Pulmonary artery endothelial cell (primary cell): Measurements from ENCODE around the gene NARF. TPM values are rescaled to one million over a fixed set of nuclear protein-coding genes. Genes with fewer than 3 reads are reported as not detected.
A peak's percentile ranks its signal among the peaks of the same experiment; 100 is the strongest.
"Not testable (repeated sequence)": the region's sequence is repeated elsewhere in the genome, so short reads cannot be mapped to it uniquely, and the experiment has no call there.

Experiments
- DNase-seq: peaks from one replicate; pipeline ENCODE4 v3.0.0-alpha.2; 2011; ENCODE audit warnings: low read depth, low spot score
- total RNA-seq: library from RNA; depleted of rRNA; stranded (reverse); fragments of >200 nt; gene quantifications from 2 replicates; pipeline ENCODE4 v1.2.3, GENCODE V29; 2014

NARF gene
- total RNA-seq, 1 donor from 2014 or later = 51.4 TPM

DNA sequence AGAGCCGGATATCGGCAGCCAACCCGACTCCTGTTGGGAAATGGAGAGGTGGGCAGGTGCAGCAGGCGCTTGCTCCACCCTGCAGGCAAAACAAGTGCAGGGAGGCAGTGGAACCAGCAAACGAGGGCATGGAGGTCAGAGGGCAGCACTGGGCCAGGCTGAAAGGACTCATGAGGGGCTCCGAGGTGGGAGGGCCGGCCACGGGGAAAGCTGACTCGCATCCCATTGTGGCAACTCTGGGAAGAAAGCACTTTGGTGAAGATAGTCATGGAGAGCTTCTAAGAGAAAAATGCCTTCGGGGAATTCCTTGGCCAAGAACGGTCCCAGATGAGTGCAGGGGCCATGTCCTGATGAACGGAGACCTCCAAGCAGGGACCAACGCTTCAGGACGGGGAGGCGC, 12.4 kb upstream of the NARF start:
- DNase-seq = no peak

DNA sequence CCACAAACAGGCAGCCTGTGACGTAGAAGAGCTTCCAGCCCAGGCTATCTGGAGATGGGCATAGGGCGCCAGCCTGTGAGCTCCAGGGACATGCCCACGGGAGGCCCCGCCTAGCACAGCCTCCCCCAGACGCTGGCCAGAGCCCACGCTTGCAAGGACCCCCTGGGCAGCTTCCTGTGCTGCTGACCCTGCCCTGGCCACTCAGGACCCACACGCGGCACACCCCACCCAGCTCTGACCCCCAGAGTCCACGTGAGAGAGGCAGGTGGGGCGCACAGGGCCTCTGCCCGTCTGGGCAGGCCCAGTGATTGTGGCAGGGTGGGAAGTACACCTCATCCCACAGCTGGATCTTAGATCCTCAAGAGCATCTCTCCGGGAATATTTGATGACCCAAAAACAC, 11.9 kb upstream of the NARF start:
- DNase-seq = no peak

DNA sequence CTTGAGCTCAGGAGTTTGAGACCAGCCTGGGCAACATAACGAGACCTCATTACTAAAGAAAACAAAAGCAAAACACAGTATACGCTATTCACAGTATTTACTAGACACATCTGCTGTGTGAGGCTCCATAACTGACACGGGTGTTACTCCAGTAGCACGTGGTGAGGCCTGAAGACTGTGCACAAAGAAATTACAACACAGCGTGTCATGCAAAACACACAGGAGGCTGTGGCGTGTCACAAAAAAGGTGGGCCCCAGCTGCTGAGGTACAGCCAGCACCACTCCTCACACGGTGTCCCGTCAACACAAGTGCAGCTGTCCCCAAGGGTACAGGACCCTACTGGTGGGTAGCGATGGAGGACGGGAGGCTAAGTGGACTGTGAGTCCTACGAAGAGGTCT, 10.7 kb upstream of the NARF start:
- DNase-seq = no peak

DNA sequence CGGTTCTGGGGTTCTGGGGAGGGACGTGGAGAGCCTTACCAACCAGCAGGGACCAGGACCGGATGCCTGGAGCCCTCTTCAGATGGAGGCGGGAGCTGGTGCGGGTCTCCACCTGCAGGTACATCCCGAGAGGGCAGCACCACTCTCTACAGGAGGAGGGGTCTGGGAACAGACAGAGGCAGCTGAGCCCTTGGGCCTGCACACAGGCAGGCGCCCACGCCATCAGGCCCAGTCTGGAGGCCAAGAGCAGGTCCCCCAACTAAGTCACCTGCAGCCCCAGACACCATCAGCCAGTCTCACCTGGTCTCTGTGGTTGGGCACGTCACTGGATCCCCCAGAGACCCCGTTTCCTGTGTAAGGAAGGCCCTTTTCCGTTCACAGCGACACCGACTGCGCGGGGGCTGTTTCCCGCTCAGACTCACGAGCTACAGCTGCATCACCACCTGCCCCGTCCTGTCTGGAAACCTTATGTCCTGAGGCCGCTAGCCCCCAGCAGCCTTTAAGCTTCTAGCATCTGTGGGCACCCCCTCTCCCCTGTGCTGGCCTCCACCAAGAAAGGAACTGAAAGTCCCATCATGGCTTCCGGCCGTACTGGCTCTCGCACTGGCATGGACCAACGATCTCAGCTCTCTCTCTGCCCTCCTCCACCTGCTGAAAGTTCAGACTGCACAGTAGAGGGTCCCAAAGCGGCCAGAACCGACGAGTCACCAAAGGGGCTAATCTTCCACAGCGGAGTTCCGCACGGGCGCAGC, 9.2 kb upstream of the NARF start:
- DNase-seq = no peak

DNA sequence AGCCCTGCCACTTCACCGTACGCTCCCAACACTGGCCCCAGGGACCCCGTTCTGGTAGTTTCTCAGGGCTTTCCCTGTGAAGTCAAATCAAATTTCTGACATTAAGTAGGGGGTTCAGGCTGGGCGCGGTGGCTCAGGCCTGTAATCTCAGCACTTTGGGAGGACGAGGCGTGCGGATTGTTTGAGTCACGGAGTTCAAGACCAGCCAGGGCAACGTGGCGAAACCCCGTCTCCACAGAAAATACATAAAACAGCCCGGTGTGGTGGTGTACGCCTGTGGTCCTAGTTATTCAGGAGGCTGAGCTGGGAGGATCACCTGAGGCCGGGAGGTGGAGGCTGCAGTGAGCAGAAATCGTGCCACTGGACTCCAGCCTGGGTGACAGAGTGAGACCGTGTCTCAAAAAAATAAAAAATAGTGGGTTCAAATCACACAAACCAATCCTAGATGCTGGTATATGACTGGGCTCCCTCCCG, 8.6 kb upstream of the NARF start:
- DNase-seq = no peak

DNA sequence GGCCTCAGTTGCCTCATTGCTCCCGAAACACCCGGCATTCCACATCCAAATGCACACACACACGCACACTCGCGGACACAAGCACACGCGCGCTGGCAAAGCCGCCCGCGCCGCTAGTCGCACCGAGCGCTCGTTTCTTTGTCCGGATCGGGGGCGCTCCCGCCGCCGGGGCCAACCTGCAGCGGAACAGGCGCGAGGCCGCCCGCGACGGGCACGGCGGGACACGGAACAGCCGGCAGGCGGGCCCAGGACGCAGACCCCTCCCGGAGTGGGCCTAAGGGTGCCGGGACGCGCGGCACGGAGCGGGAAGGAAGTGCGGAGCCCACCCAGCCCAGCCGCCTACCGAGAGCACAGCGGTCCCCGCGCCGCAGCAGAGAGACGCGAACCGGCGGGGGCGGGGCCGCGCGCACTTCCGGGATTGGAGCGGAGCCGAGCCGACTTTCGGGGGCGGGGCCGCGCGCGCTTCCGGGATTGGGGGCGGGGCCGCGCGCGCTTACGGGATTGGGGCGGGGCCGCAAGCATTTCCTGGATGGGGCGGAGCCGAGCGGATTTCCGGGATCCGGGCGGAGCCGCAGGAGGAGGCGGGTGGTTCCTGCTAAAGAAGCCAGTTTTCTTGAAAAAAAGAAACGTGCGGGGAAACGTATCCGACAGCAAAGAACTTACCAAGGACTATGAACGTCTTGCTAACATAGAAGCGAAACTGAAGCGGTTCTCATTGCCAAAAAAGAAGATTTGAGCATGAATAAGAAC, 8.0 kb upstream of the NARF start, which contains the start of gene CYBC1:
Gene CYBC1 (minus strand): TSS at position 396 of the 750 bp plus-strand sequence. CDS start 1,498 bp downstream, outside the sequence.
- DNase-seq = peak; percentile 69

DNA sequence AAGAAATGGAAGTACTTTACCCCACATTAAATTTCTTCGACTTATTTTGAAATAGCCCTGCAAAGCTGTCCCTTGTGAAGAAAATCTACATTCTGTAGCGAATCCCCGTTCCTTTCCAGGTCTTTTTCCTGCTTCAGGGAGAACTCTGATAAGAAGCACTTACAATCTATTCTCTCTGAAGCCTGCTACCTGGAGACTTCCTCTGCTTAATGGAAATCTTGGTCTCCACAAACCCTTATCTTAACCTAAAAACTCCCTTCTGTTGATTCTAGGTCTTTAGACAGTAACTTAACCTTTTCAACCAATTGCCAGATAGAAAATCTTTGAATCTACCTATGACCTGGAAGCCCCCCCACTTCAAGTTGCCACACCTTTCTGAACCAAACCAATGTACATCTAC, 6.4 kb upstream of the NARF start:
- DNase-seq = no peak

DNA sequence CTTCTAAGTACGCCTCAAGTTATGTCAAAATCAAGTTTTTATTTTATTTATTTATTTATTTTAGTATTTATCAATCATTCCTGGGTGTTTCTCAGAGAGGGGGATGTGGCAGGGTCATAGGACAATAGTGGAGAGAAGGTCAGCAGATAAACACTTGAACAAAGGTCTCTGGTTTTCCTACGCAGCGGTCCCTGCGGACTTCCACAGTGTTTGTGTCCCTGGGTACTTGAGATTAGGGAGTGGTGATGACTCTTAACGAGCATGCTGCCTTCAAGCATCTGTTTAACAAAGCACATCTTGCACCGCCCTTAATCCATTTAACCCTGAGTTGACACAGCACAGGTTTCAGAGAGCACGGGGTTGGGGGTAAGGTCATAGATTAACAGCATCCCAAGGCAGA, 5.4 kb upstream of the NARF start:
- DNase-seq = not testable (repeated sequence)

DNA sequence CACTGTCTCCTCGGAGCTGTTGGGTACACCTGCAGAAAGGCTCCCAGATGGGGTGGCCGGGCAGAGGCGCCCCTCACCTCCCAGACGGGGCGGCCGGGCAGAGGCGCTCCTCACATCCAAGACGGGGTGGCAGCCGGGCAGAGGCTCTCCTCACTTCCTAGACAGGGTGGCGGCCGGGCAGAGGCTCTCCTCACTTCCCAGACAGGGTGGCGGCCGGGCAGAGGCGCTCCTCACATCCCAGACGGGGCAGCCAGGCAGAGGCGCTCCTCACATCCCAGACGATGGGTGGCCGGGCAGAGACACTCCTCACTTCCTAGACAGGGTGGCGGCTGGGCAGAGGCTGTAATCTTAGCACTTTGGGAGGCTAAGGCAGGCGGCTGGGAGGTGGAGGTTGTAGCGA, 4.8 kb upstream of the NARF start:
- DNase-seq = not testable (repeated sequence)

DNA sequence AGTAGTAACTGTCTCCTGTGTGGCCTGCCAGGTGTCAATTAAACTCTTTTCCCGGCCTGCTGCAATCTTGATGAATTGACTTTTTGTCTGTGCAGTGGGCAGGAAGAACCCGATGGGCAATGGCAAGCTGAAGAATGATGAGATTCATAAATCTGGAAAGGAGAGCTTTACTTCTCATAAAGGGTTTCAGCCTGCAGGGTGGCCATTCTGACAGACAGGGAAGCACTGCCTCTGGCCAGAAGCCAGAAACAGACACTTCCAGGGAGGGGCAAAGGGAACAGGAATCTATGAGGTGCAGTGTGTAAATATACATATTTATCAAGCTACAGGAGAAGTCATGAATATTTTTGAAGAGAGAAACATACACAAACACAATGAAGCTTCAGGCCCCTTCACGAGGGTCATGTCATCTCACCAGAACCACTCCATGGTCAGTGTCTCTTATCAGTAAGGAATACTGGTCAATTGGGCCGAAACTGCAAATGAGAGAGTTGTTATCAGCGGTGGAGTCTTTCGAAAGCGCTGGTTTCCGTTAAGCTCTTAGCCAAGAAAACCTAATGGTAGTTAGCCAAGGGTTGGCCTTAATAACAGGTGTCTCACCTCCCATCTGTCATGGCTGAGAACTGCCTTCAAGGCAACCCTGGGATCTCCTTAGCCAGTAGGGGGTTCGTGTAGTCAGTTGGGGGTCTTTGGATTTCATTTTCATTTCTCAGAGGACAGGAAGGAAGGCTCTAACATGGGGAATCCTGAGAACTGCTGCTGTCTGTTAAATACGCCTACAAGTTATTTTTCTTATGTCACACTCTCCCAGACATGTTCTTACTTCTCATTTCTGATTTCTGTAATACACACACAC, 1.2 kb upstream of the NARF start:
- DNase-seq = no peak

DNA sequence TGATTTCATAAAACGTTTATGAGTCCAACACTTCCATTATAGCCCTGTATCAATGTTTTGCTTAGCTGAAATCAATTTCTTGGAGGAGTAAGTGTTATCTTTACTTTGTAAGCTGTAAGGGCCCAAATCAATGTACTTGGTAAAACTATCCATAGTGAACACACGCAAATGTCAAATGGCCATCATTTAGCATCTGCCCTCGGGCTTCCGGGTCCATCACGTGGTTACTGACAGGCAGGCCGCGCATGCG, 687 bp upstream of the NARF start:
- no peak for DNase-seq

DNA sequence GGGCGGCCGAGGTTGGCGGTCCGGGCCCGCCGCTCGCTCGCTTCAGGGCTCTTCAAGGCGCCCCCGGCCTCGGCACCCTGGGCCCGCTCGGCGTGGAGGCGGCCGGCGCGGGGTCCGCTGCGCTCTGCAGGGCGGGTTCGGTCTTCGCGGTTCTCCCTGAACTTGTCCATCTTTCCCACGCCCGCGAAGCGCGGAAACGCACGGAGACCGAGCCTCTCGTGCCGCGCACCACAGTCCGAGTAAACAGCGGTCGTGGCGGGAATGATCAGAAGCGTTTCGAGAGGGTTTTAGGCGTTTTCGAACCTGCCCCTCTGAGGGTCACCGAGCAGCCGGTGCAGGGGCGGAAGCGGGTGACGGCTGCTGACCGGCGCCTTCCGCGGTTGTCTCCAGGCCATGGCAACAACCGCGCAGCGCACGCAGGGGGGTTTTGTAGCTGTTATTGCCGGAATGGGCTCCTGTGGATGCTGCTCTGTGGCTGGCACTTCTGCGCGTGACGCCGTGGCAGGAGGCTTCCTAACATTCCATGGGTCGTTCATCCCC, 414 bp downstream of the NARF start:
- peak; percentile 37 for DNase-seq

DNA sequence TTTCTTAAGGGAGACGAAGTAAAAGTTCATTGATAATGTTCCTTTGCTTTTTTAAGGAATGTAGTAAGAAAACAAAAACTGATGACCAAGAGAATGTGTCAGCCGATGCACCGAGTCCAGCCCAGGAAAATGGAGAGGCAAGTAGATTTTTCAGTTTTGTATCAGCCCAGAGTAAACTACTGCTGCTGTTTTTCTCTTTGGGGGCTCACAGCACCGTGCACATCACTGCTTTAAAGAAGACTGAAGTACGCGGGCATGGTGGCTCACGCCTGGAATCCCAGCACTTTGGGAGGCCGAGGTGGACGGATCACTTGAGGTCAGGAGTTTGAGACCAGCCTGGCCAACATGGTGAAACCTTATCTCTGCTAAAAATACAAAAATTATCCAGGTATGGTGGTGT, 1.4 kb downstream of the NARF start:
- not testable (repeated sequence) for DNase-seq

DNA sequence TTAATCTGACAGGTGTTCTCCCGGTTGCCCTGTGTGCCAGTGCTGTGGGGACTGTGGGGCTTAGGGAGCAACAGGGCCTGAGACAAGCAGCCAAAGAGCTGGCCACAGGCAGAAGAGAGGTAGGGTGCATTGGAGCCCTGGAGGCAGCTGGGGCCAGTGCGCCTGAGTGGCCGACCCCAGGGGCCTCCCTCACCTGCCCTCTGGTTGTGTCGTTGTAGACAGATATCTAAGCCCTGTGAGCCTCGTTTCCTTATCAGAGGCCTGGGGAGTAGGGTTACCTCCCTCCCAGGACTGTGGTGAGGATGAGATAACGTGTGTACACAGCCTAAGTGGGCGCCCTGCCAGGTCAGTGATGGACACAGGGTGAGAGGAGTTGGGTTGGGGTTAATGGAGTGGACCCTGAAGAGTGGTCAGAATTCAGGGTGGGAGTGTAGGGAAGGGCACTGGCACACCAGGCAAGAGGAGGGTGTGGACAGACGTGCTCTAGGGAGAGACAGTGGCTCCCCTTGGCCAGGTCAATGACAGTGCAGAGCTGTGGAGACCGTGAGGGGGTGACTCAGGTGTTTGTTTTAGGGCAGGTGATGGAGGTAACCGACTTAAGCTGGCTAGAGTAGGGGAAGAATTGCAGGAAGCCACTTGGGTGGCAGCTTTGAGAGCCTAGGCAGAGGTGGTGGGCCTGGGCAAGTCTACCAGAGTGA, 3.4 kb downstream of the NARF start:
- no peak for DNase-seq

DNA sequence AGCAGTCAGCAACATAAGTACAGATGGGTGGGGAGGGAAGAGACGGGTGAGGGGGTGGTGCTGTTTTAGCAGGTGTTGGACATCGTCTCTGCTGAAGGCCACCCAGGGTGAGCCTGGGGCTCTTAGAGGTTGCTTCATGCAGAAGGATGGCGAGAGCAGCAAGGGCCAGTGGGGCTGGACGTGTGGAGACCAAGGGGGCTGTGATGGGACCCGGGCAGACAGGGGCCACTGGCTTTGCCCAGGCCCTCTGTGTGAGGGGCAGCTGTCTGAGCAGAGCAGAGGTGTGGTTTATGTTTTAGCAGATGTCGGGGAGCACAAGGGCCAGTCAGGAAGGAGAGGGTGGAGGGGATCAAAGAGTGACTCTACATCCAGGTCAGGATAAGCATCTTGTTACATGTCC, 4.8 kb downstream of the NARF start:
- no peak for DNase-seq

DNA sequence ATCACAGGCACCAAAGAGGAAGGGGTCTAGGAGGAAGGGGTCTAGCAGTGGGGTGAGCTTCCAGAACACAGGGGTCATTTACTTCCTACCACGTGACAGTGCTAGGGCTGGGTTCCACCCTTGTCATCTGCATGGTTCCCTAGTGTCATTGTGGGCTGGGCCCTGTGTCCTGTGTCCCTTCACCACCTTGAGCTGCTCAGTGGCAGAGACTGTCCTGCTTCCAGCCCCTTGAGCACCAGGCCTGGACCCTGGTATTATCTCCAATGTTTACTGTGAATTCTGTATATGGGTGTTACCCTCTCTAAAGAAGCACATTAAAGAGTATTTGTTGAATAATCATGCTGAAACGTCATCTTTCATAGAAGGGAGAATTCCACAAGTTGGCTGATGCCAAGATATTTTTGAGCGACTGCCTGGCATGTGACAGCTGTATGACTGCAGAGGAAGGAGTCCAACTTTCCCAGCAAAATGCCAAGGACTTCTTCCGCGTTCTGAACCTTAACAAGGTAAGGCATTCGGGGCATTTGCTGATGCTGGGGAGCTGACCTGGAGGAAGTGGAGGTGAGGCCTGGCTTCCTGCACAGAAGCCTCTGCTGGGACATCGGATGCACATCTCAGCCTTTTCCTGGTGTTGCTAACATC, 5.5 kb downstream of the NARF start:
- DNase-seq = no peak

DNA sequence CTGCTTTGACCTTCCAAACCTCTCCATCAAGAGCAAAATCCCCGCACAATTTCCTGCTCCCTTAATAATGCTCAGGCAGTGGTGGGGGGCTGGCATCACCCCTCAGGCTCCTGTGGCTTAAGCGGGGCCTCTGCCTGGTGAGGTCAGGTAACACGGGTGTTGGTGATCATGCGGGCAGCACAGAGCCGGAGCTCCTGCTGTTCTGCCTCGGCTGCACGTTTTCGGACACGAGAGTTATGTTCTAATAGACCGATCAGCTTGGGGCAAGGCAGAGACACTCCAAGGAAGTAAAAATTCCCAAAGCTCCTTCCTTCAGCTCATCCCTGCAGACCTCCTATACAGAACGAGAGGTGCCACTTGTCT, 6.0 kb downstream of the NARF start:
- no peak for DNase-seq

DNA sequence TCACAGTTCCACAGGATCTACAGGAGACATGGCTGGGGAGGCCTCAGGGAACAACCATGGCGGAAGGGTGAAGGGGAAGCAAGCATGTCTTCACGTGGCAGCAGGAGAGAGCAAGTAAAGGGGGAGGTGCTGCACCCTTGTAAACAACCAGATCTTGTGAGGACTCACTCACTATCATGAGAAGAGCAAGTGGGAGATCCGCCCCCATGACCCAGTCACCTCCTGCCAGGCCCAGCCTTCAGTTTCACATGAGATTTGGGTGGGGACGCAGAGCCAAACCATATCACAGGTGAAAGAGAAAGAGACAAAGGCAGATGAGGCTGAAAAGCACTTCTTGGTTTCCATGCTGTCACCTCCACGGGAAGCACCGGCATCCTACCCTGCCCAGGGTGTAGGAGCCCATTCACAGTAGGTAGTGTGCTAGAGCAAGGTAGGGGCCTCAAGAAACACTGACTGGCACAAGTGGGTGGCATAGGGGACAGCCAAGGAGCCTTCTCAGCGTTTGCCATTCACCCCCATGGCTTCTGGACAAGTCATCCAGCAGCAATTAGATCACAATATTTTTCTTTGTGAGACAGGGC, 6.6 kb downstream of the NARF start:
- no peak for DNase-seq

DNA sequence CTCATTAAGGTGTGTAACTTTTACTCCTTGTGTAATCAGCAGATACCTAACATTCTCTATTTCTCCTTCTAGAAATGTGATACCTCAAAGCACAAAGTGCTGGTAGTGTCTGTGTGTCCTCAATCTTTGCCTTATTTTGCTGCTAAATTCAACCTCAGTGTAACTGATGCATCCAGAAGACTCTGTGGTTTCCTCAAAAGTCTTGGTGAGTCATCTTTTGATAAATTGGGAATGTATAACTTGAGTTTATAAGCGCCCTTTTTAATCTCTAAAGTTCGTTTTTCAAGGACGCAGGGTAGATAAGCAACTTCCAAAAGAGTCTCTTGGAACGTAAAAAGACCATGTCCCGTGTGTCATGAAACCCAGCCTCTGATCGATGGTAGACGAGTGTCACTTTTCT, 10.2 kb downstream of the NARF start:
- DNase-seq = no peak

DNA sequence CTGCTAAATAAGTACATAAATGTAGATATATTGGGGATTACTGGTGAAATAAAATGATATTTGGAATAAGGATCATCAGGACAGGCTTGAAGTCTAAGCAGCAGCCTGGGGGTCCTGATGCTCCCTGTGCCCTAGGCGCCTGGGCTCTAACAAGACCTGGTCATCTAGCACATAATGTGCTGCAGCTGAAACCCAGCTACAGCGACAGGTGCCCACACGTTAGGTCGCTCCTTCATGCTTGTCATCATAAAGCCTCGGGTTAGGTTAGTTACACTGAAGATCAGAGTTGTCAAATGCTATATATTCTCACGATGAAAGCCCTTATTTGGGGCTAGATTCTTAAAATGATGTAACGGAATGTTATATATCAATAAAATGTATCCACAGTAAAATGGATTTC, 11.5 kb downstream of the NARF start:
- DNase-seq = no peak
